HTERT RPE-1 (cell line): ENCODE results near the gene TAC3.

ENCODE experiments used
- in situ Hi-C: fragments of 300-500 bp; cut with MboI; formaldehyde crosslinking; loops from 4 replicates; pipeline ENCODE4 v1.14.3; 2020; ENCODE audit warnings: low sequenced_read_pairs

TAC3 gene

GRCh38 chr12:57006809-57007475 is 9.4 kb downstream of the TAC3 start:
- in situ Hi-C loops = no loop called here

DNA sequence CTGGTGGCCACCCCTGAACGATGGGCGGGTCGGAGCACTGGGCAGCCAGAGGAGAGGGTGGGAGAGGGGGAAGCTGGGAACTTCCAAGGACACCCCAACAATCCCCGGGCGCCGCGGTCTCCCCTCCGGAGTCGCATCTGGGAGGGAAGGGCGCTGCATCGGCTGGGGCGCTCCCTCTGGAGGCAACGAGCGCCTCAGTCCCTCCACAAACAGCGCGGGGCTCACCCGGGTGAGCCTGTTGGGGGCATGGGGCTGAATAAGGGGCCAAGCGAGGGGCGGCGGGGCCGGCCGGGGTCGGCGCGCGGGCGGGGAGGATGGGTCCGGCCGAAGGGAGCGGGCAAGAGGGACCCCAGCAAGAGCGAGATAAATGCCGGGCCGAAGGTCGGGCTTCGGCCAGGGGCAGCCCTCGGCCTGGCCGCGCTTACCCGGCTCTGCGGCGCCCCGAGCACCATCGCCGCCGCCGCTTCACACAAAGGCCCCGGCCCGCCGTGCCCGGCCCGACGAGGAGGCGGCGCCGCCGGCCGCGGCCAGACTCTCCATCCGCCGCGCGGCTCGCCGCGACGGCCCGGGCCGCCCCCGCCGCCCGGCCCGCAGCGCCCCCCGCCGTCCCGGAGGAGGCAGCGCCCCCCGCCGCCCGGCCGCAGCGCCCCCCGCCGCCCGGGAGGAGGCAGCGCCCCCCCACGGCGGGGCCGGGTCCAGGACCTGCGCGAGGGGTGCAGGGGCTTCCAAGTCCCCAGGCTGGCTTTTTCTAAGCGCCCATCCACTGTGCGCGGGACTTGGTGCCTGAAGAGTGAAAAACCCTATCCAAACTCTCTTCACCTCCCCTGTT is 10.1 kb downstream of the TAC3 start, which contains the start of gene ZBTB39:
TSS of gene ZBTB39 (minus strand) at position 567 of the 829 bp plus-strand sequence. CDS start 1,629 bp downstream, outside the sequence.
- in situ Hi-C loops = no loop called here

DNA sequence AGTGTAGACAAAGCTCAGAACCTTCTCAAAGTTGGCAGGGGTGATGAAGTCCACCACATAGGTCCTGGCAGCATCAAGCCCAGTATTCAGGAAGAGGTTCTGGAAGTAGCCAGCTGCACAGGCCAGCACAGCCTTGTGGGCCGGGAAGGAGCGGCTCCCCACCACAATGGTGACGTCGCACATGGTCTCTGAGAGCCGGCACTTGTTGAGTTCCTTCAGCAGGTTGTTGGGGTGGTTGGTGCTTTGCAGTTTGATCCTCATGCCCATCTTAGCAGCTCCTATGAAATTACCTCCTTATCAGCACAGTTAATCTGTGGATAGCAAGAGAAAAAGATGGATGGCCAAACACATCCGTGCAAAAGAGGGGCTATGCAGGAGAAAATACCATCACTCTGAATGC is 11.7 kb downstream of the TAC3 start:
- in situ Hi-C loops = no loop called here

GRCh38 chr12:57003395-57003794 is 12.9 kb downstream of the TAC3 start:
- in situ Hi-C loops = no loop called here

GRCh38 chr12:57001448-57001906 is 14.9 kb downstream of the TAC3 start:
- in situ Hi-C loops = no loop called here

DNA sequence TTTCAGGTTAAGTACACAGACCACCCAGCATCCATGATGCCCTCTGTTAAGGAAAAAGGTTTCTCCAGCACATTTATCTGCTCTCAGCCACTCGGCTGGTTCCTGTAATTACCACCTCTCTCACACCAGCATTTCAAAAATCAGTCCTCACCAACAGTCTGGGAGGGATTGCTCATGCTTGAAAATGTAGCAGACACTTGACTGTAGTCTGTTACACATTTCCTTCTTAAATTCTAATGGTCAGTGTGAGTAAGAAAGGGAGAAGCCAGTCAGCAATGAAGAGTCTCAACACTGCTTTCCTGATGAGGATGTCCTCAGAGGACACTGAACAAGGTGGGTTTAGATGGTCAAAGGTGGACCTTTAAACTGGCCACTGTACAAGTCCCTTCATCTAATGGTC is 15.9 kb downstream of the TAC3 start:
- in situ Hi-C loops = no loop called here

GRCh38 chr12:56999456-56999855 is 16.9 kb downstream of the TAC3 start:
- in situ Hi-C loops = loop anchor here (25.0 kb wide), 1 partner anchor 237 kb away; the partner anchor contains the start of genes HSD17B6 and PRIM1

- in situ Hi-C loops = loop anchor here (25.0 kb wide), 1 partner anchor 237 kb away; the partner anchor contains the start of genes HSD17B6 and PRIM1
Measured at GRCh38 chr12:56998981-56999380, 17.3 kb downstream of the TAC3 start.

GRCh38 chr12:56998316-56998715 is 18.0 kb downstream of the TAC3 start:
- in situ Hi-C loops = loop anchor here (25.0 kb wide), 1 partner anchor 236 kb away; the partner anchor contains the start of genes HSD17B6 and PRIM1

- in situ Hi-C loops = loop anchor here (25.0 kb wide), 1 partner anchor 235 kb away; the partner anchor contains the start of genes HSD17B6 and PRIM1
Measured at GRCh38 chr12:56996793-56997545, 19.4 kb downstream of the TAC3 start.

- in situ Hi-C loops = loop anchor here (25.0 kb wide), 1 partner anchor 234 kb away; the partner anchor contains the start of genes HSD17B6 and PRIM1
Measured at GRCh38 chr12:56995930-56996496, 20.3 kb downstream of the TAC3 start.

- in situ Hi-C loops = loop anchor here (25.0 kb wide), 1 partner anchor 233 kb away; the partner anchor contains the start of genes HSD17B6 and PRIM1
Measured at GRCh38 chr12:56995201-56995929, 21.0 kb downstream of the TAC3 start.

DNA sequence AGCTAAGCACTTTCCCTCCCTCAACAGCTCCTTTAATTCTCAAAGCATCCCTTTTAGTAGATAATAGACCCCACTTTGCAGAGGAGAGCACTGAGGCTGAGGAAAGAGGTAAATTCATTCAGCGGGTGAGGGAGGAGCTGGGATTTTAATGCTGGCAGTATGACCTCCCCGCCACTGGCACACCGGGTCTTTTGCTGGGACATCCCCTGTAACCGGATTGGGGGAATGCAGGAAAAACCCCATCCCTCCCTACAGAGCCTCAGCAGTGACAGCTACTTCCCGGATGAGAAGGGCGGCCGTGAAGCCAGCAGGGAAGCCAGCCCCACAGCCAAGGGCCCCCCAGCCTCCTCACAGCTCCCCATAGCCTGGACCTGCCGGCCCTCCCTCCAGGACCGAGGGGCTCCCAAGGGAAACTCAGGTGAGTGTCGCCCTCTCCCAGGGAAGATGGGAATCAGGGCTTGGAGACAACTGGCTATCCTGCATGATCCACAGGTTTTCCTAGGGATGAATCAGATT is 22.0 kb downstream of the TAC3 start:
- in situ Hi-C loops = loop anchor here (25.0 kb wide), 1 partner anchor 232 kb away; the partner anchor contains the start of genes HSD17B6 and PRIM1

DNA sequence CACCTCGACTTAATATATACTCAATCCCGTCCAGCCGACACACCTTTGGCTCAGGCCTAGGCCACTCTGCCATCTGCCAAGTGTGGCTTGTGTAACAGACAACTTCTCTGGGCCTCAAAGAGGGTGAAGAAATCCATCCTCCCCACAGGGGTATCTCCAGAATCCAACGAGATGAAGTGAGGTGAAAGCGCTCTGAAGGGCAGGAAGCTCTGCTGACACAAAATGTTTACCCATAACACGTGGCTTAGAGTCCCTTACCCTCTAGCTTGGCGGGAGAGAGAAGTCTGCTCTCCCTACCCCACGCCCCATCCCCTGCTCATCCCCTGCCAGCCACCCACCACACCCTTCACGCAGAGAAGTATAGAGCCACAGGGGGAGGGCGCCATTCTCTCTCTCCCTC is 23.0 kb downstream of the TAC3 start:
- in situ Hi-C loops = loop anchor here (25.0 kb wide), 1 partner anchor 231 kb away; the partner anchor contains the start of genes HSD17B6 and PRIM1

- in situ Hi-C loops = loop anchor here (25.0 kb wide), 1 partner anchor 229 kb away; the partner anchor contains the start of genes HSD17B6 and PRIM1
Measured at GRCh38 chr12:56991319-56992246, 24.7 kb downstream of the TAC3 start.

- in situ Hi-C loops = loop anchor here (25.0 kb wide), 1 partner anchor 228 kb away; the partner anchor contains the start of genes HSD17B6 and PRIM1
Measured at GRCh38 chr12:56990648-56991318, 25.5 kb downstream of the TAC3 start.

DNA sequence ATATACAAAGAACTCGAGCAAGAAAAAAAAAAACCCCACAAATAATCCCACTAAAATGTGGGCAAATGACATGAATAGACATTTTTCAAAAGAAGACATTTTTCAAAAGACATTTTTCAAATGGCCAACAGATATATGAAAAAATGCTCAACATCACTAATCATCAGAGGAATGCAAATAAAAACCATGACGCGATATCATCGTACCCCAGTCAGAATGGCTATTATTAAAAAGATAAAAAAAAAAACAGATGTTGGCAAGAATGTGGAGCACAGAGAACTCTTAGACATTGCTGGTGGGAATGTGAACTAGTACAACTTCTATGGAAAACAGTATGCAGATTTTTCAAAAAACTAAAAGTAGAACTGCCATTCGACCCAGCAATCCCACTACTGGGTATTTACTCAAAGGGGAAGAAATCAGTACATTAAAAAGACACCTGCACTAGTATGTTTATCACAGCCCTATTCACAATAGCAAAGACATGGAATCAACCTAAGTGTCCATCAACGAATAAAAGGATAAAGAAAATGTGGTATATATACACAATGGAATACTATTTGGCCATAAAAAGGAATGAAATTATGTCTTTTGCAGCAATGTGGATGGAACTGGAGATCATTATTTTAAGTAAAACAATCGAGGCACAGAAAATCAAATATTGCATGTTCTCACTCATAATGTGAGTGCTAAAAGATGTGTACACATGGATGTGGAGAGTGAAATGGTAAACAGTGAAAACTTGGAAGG is 26.3 kb downstream of the TAC3 start:
- in situ Hi-C loops = loop anchor here (25.0 kb wide), 1 partner anchor 228 kb away; the partner anchor contains the start of genes HSD17B6 and PRIM1
